ENCODE data around the gene HNRNPH2.

Gene HNRNPH2

GRCh38 chrX:101417981-101418841 is 10.2 kb downstream of the HNRNPH2 start:
- Histone ChIP-seq H3K4me3 (ENCODE audit: low read depth, low read length) (peak overlapping the region; percentile 71), H3K27ac (ENCODE audit: low read depth, low read length) (peak overlapping the region; percentile 81), H3K9me3 (ENCODE audit: control insufficient read depth, insufficient read depth, low read length) (peaks cover 17% of the 10 kb centered on the region), H3K27me3 (ENCODE audit: control insufficient read depth, insufficient read depth, low read length) (no peaks in the 10 kb centered on the region), H3K36me3 (ENCODE audit: control insufficient read depth, insufficient read depth, low read length) (peaks cover 12% of the 10 kb centered on the region), H3K4me1 (ENCODE audit: control insufficient read depth, insufficient read depth, low read length) (0 out of 2 replicates have a peak, but pooled peaks cover 5% of the 10 kb centered on the region), H3K9ac (ENCODE audit: low read depth, low read length) (peak overlapping the region; percentile 86)

GRCh38 chrX:101419489-101419888 is 11.5 kb downstream of the HNRNPH2 start:
- Histone ChIP-seq H3K36me3 (ENCODE audit: control insufficient read depth, insufficient read depth, low read length) (0 out of 2 replicates have a peak, but pooled peaks cover 8% of the 10 kb centered on the region), H3K4me3 (ENCODE audit: low read depth, low read length) (peak overlapping the region; percentile 71; the same call in 1 of the 2 replicates), H3K9me3 (ENCODE audit: control insufficient read depth, insufficient read depth, low read length) (peaks cover 14% of the 10 kb centered on the region), H3K4me1 (ENCODE audit: control insufficient read depth, insufficient read depth, low read length) (0 out of 2 replicates have a peak, but pooled peaks cover 5% of the 10 kb centered on the region), H3K27me3 (ENCODE audit: control insufficient read depth, insufficient read depth, low read length) (no peaks in the 10 kb centered on the region), H3K9ac (ENCODE audit: low read depth, low read length) (no peak overlapping the region), H3K27ac (ENCODE audit: low read depth, low read length) (no peak overlapping the region)

GRCh38 chrX:101427954-101428353 is 19.9 kb downstream of the HNRNPH2 start:
- Histone ChIP-seq H3K9ac (ENCODE audit: low read depth, low read length) (no peak overlapping the region), H3K9me3 (ENCODE audit: control insufficient read depth, insufficient read depth, low read length) (peaks cover 50% of the 10 kb centered on the region), H3K36me3 (ENCODE audit: control insufficient read depth, insufficient read depth, low read length) (peaks cover 29% of the 10 kb centered on the region), H3K4me1 (ENCODE audit: control insufficient read depth, insufficient read depth, low read length) (no peaks in the 10 kb centered on the region), H3K27ac (ENCODE audit: low read depth, low read length) (no peak overlapping the region), H3K27me3 (ENCODE audit: control insufficient read depth, insufficient read depth, low read length) (no peaks in the 10 kb centered on the region), H3K4me3 (ENCODE audit: low read depth, low read length) (no peak overlapping the region)

GRCh38 chrX:101429934-101430333 is 21.9 kb downstream of the HNRNPH2 start:
- no peak overlapping the region for H3K27ac ChIP-seq (ENCODE audit: low read depth, low read length)
- no peaks in the 10 kb centered on the region for H3K27me3 ChIP-seq (ENCODE audit: control insufficient read depth, insufficient read depth, low read length)
- no peaks in the 10 kb centered on the region for H3K4me1 ChIP-seq (ENCODE audit: control insufficient read depth, insufficient read depth, low read length)
- H3K36me3 ChIP-seq (ENCODE audit: control insufficient read depth, insufficient read depth, low read length): peaks cover 25% of the 10 kb centered on the region
- H3K9ac ChIP-seq (ENCODE audit: low read depth, low read length): no peak overlapping the region
- H3K9me3 ChIP-seq (ENCODE audit: control insufficient read depth, insufficient read depth, low read length): peaks cover 56% of the 10 kb centered on the region
- H3K4me3 ChIP-seq (ENCODE audit: low read depth, low read length): no peak overlapping the region

- Histone ChIP-seq H3K27ac (ENCODE audit: low read depth, low read length) (no peak overlapping the region), H3K27me3 (ENCODE audit: control insufficient read depth, insufficient read depth, low read length) (no peaks in the 10 kb centered on the region)
Measured at GRCh38 chrX:101430457-101431078, 22.5 kb downstream of the HNRNPH2 start.

GRCh38 chrX:101442085-101442484 is 34.1 kb downstream of the HNRNPH2 start:
- H3K4me3 ChIP-seq (ENCODE audit: low read depth, low read length): no peak overlapping the region
- no peaks in the 10 kb centered on the region for H3K27me3 ChIP-seq (ENCODE audit: control insufficient read depth, insufficient read depth, low read length)
- peaks cover 18% of the 10 kb centered on the region for H3K36me3 ChIP-seq (ENCODE audit: control insufficient read depth, insufficient read depth, low read length)
- H3K9me3 ChIP-seq (ENCODE audit: control insufficient read depth, insufficient read depth, low read length): peaks cover 31% of the 10 kb centered on the region
- no peak overlapping the region for H3K27ac ChIP-seq (ENCODE audit: low read depth, low read length)
- no peak overlapping the region for H3K9ac ChIP-seq (ENCODE audit: low read depth, low read length)
- H3K4me1 ChIP-seq (ENCODE audit: control insufficient read depth, insufficient read depth, low read length): no peaks in the 10 kb centered on the region

More at GRCh38 chrX:101430457-101431078, 22.5 kb downstream of the HNRNPH2 start:
- H3K36me3 ChIP-seq (ENCODE audit: control insufficient read depth, insufficient read depth, low read length): peaks cover 25% of the 10 kb centered on the region
- no peak overlapping the region for H3K4me3 ChIP-seq (ENCODE audit: low read depth, low read length)
- H3K4me1 ChIP-seq (ENCODE audit: control insufficient read depth, insufficient read depth, low read length): no peaks in the 10 kb centered on the region
- no peak overlapping the region for H3K9ac ChIP-seq (ENCODE audit: low read depth, low read length)
- peaks cover 54% of the 10 kb centered on the region for H3K9me3 ChIP-seq (ENCODE audit: control insufficient read depth, insufficient read depth, low read length)

- Histone ChIP-seq H3K9ac (ENCODE audit: low read depth, low read length) (no peak overlapping the region), H3K4me3 (ENCODE audit: low read depth, low read length) (no peak overlapping the region), H3K27ac (ENCODE audit: low read depth, low read length) (no peak overlapping the region), H3K36me3 (ENCODE audit: control insufficient read depth, insufficient read depth, low read length) (0 out of 2 replicates have a peak, but pooled peaks cover 3% of the 10 kb centered on the region), H3K4me1 (ENCODE audit: control insufficient read depth, insufficient read depth, low read length) (no peaks in the 10 kb centered on the region), H3K9me3 (ENCODE audit: control insufficient read depth, insufficient read depth, low read length) (peaks cover 23% of the 10 kb centered on the region), H3K27me3 (ENCODE audit: control insufficient read depth, insufficient read depth, low read length) (no peaks in the 10 kb centered on the region)
Measured at GRCh38 chrX:101449279-101449678, 41.3 kb downstream of the HNRNPH2 start.

GRCh38 chrX:101450085-101450484 is 42.1 kb downstream of the HNRNPH2 start:
- 0 out of 2 replicates have a peak, but pooled peaks cover 3% of the 10 kb centered on the region for H3K36me3 ChIP-seq (ENCODE audit: control insufficient read depth, insufficient read depth, low read length)
- no peaks in the 10 kb centered on the region for H3K27me3 ChIP-seq (ENCODE audit: control insufficient read depth, insufficient read depth, low read length)
- H3K9ac ChIP-seq (ENCODE audit: low read depth, low read length): no peak overlapping the region
- peaks cover 24% of the 10 kb centered on the region for H3K9me3 ChIP-seq (ENCODE audit: control insufficient read depth, insufficient read depth, low read length)
- H3K4me1 ChIP-seq (ENCODE audit: control insufficient read depth, insufficient read depth, low read length): no peaks in the 10 kb centered on the region
- no peak overlapping the region for H3K27ac ChIP-seq (ENCODE audit: low read depth, low read length)
- H3K4me3 ChIP-seq (ENCODE audit: low read depth, low read length): no peak overlapping the region

- 0 out of 2 replicates have a peak, but pooled peaks cover 3% of the 10 kb centered on the region for H3K36me3 ChIP-seq (ENCODE audit: control insufficient read depth, insufficient read depth, low read length)
- no peaks in the 10 kb centered on the region for H3K27me3 ChIP-seq (ENCODE audit: control insufficient read depth, insufficient read depth, low read length)
- H3K4me1 ChIP-seq (ENCODE audit: control insufficient read depth, insufficient read depth, low read length): no peaks in the 10 kb centered on the region
- no peak overlapping the region for H3K4me3 ChIP-seq (ENCODE audit: low read depth, low read length)
- no peak overlapping the region for H3K9ac ChIP-seq (ENCODE audit: low read depth, low read length)
- peaks cover 24% of the 10 kb centered on the region for H3K9me3 ChIP-seq (ENCODE audit: control insufficient read depth, insufficient read depth, low read length)
- no peak overlapping the region for H3K27ac ChIP-seq (ENCODE audit: low read depth, low read length)
Measured at GRCh38 chrX:101450961-101451360, 42.9 kb downstream of the HNRNPH2 start.

GRCh38 chrX:101452056-101452455 is 44.0 kb downstream of the HNRNPH2 start:
- H3K27ac ChIP-seq (ENCODE audit: low read depth, low read length): no peak overlapping the region
- H3K27me3 ChIP-seq (ENCODE audit: control insufficient read depth, insufficient read depth, low read length): no peaks in the 10 kb centered on the region
- H3K9me3 ChIP-seq (ENCODE audit: control insufficient read depth, insufficient read depth, low read length): peaks cover 22% of the 10 kb centered on the region
- no peak overlapping the region for H3K4me3 ChIP-seq (ENCODE audit: low read depth, low read length)
- no peak overlapping the region for H3K9ac ChIP-seq (ENCODE audit: low read depth, low read length)
- no peaks in the 10 kb centered on the region for H3K4me1 ChIP-seq (ENCODE audit: control insufficient read depth, insufficient read depth, low read length)
- H3K36me3 ChIP-seq (ENCODE audit: control insufficient read depth, insufficient read depth, low read length): 0 out of 2 replicates have a peak, but pooled peaks cover 3% of the 10 kb centered on the region

- H3K4me3 ChIP-seq (ENCODE audit: low read depth, low read length): no peak overlapping the region
- H3K9me3 ChIP-seq (ENCODE audit: control insufficient read depth, insufficient read depth, low read length): peaks cover 37% of the 10 kb centered on the region
- H3K27me3 ChIP-seq (ENCODE audit: control insufficient read depth, insufficient read depth, low read length): no peaks in the 10 kb centered on the region
- H3K9ac ChIP-seq (ENCODE audit: low read depth, low read length): no peak overlapping the region
- no peaks in the 10 kb centered on the region for H3K36me3 ChIP-seq (ENCODE audit: control insufficient read depth, insufficient read depth, low read length)
- no peak overlapping the region for H3K27ac ChIP-seq (ENCODE audit: low read depth, low read length)
- H3K4me1 ChIP-seq (ENCODE audit: control insufficient read depth, insufficient read depth, low read length): no peaks in the 10 kb centered on the region
Measured at GRCh38 chrX:101460669-101461068, 52.6 kb downstream of the HNRNPH2 start.
